ENCODE results near the gene CDC42EP4. TPM values are rescaled to one million over a fixed set of nuclear protein-coding genes. Genes with fewer than 3 reads are reported as not detected.

CDC42EP4 gene
- total and polyA plus RNA-seq, 10 donors, result 7.9 to 69.6 (median 43.3) TPM

DNA sequence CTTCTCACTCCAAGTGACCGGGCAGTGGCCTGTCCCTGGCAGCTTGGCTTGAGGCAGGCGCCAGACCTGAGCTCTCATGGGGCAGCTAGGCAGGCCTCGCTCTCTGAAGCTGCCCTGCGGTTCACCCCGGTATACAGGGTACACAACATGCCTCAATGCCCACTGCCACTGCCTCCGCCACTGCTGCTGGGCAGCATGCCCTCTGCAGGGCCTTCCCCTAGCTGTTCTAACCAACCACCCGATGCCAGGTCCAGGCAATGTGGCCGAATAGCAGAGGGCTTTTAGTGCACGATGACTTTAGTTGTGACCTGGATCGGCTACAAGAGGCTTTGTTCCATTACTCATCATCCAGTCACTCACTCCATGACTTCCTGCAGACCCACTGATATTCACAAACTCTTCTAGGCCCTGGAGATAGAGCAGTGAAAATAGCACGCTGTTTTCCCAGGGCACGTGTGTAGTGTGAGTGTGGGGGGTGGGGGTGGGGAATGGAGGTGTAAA lies 19.7 kb downstream of the CDC42EP4 start:
- Histone ChIP-seq H3K9me3 (no peaks in the 10 kb centered on the region), H3K27me3 (replicated peaks in 1 of 7) (no peaks in the 10 kb centered on the region), H3K36me3 (no peaks in the 10 kb centered on the region), H3K4me3 (peak overlapping the region in 1 of 8 donors; percentile 21), H3K27ac (peak overlapping the region in 7 of 8 donors; percentile 59 to 81 (median 71)), H3K4me1 (peaks cover 19 to 80% (median 49%) of the 10 kb centered on the region in 6 donors)
- intact Hi-C loops (cut with DNase I; ENCODE audit: low total_unique reads), result no loop called here
- TF ChIP-seq, protein P1, sequence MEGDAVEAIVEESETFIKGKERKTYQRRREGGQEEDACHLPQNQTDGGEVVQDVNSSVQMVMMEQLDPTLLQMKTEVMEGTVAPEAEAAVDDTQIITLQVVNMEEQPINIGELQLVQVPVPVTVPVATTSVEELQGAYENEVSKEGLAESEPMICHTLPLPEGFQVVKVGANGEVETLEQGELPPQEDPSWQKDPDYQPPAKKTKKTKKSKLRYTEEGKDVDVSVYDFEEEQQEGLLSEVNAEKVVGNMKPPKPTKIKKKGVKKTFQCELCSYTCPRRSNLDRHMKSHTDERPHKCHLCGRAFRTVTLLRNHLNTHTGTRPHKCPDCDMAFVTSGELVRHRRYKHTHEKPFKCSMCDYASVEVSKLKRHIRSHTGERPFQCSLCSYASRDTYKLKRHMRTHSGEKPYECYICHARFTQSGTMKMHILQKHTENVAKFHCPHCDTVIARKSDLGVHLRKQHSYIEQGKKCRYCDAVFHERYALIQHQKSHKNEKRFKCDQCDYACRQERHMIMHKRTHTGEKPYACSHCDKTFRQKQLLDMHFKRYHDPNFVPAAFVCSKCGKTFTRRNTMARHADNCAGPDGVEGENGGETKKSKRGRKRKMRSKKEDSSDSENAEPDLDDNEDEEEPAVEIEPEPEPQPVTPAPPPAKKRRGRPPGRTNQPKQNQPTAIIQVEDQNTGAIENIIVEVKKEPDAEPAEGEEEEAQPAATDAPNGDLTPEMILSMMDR (IDR thresholded peaks at IDR 0.05 in 8 of 11, conservative IDR thresholded peaks at IDR 0.05 in 3 of 11), result no peak
- TF ChIP-seq POLR2AphosphoS5 (IDR thresholded peaks at IDR 0.05) (peak in 1 of 3 donors; percentile 41), POLR2A (IDR thresholded peaks at IDR 0.05) (no peak)
- WGBS, 5 donors, result 56 to 82% (median 79%) methylated on average over 9 to 12 of the region's 12 CpGs
- DNase-seq, result no peak

DNA sequence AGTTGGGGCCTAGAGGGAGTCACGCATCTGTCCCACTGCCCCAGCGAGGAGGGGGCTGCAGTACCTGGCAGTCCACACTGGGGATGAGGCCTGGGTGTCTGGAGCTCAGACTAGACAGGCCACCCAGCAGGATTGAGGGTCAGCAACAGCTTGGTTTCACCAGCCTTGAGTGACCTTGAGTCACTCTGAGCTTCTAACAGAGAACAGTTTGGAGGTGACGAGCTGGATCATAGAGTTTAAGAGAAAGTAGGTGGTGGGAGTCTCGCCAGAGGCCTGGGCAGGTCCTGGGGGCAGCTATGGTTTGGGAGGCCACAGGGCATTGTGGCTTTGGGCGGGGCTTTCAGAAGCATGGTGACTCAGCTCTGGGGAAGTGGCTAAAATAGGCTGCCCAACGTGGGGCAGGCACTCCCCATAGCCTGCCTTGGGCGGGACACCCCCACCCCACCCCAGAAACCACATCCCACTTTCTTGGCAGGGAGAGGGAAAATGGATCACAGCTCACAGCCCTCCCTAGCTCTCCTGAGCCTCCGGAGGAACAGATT lies 20.5 kb downstream of the CDC42EP4 start:
- intact Hi-C loops (cut with DNase I; ENCODE audit: low total_unique reads), result no loop called here
- DNase-seq, result peak; percentile 83
- no peaks in the 10 kb centered on the region for H3K9me3 ChIP-seq
- no peaks in the 10 kb centered on the region for H3K27me3 ChIP-seq (replicated peaks in 1 of 7)
- H3K27ac ChIP-seq, result peak overlapping the region; percentile 42 to 81 (median 70)
- peaks cover 0 to 2% (median 0%) of the 10 kb centered on the region in 6 donors for H3K36me3 ChIP-seq
- peaks cover 19 to 87% (median 51%) of the 10 kb centered on the region in 6 donors for H3K4me1 ChIP-seq
- 17 to 45% (median 27%) methylated on average over 5 to 8 of the region's 8 CpGs for WGBS, 5 donors
- TF ChIP-seq, protein P1 (IDR thresholded peaks at IDR 0.05 in 8 of 11, conservative IDR thresholded peaks at IDR 0.05 in 3 of 11), result no peak
- peak in 2 of 3 donors; percentile 30 to 36 for TF ChIP-seq POLR2AphosphoS5 (IDR thresholded peaks at IDR 0.05)
- H3K4me3 ChIP-seq, result peak overlapping the region in 1 of 8 donors; percentile 21

DNA sequence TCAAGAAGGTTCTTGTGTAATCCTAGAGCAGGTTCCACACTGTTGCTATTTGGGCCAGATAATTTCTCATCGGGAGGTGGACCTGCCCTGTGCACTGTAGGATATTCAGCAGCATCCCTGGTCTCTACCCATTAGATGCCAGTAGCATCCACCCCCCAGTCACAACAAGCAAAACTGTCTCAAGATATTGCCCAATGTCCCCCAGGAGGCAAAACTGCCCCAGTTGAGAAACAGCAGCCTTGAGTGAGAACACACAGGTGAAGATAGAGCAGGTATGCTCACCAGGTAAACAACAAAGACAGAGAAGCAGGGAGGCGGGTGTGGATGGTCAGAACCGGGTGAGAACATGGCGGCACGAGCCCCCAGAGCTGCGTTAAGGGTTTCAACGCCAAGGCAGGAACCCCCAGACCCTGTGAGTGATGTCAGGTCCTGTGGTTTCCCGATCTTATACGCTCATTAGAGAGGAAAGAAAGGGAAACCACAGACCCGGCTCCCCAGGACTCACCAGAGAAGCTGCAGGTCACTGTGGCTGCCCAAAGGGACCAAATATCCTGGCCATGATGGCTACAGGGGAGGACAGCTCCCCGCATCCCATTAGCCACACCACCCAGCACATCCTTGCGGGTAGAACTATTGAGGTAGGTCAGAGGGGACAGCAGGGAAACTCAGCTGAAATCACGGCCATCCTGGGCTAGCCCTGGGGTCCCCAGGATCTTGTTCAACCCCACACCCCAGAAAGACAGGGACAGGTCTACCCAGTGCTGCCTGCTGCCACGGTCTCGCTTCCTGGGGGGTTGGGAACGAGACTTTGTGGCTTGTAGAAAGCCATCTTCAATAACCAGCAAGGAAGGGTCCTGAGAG lies 21.2 kb downstream of the CDC42EP4 start:
- TF ChIP-seq POLR2AphosphoS5 (IDR thresholded peaks at IDR 0.05) (no peak), POLR2A (IDR thresholded peaks at IDR 0.05) (no peak)
- TF ChIP-seq, protein P1 (IDR thresholded peaks at IDR 0.05 in 8 of 11, conservative IDR thresholded peaks at IDR 0.05 in 3 of 11), result no peak
- Histone ChIP-seq H3K27me3 (replicated peaks in 1 of 7) (no peaks in the 10 kb centered on the region), H3K36me3 (peaks cover 0 to 9% (median 3%) of the 10 kb centered on the region in 6 donors), H3K4me3 (peak overlapping the region in 1 of 8 donors; percentile 21), H3K27ac (peak overlapping the region; percentile 42 to 81 (median 70)), H3K9me3 (no peaks in the 10 kb centered on the region), H3K4me1 (peaks cover 19 to 94% (median 55%) of the 10 kb centered on the region in 6 donors)
- intact Hi-C loops (cut with DNase I; ENCODE audit: low total_unique reads), result no loop called here
- DNase-seq, result no peak
- 41 to 55% (median 45%) methylated on average over 13 to 16 of the region's 16 CpGs for WGBS, 5 donors
